Stomach (tissue), 9 donors: ENCODE results near the gene ANKRD40CL. TPM values are rescaled to one million over a fixed set of nuclear protein-coding genes. Genes with fewer than 3 reads are reported as not detected.
A peak's percentile ranks its signal among the peaks of the same experiment; 100 is the strongest.

ENCODE experiments used
- DNase-seq, 2 donors: peaks; one replicate each; pipeline versions ENCODE4 v3.0.0 to v3.0.0-alpha.2; 2013 to 2019
- H3K27ac ChIP-seq, 5 donors: fragments of 200-600 bp in 4 of 5; sonication (generic) in 4 of 5; one replicate each; pipeline ENCODE4 v1.5.1; 2013 to 2019; ENCODE audit warnings: mild to moderate bottlenecking in 1 of 5, moderate library complexity in 1 of 5
- H3K27me3 ChIP-seq, 3 donors: fragments of 200-600 bp; sonication (generic); one replicate each; pipeline ENCODE4 v1.5.1; 2017 to 2019; ENCODE audit warnings: mixed run types in 1 of 3
- H3K36me3 ChIP-seq, 4 donors: fragments of 200-600 bp; sonication (generic); 1 replicate in 3 of 4; 2 replicates in 1 of 4; pipeline ENCODE4 v1.5.1; 2016 to 2019
- H3K4me1 ChIP-seq, 4 donors: fragments of 200-600 bp; sonication (generic); one replicate each; pipeline ENCODE4 v1.5.1; 2016 to 2019
- H3K4me3 ChIP-seq, 4 donors: fragments of 200-600 bp; sonication (generic) in 3 of 4; one replicate each; pipeline ENCODE4 v1.5.1; 2016 to 2019; ENCODE audit warnings: mild to moderate bottlenecking in 1 of 4
- H3K9me3 ChIP-seq, 4 donors: fragments of 200-600 bp; sonication (generic); one replicate each; pipeline ENCODE4 v1.5.1; 2016 to 2019
- EP300 ChIP-seq: sonication (generic); formaldehyde crosslinking; IDR thresholded peaks from one replicate; pipeline ENCODE4 v1.6.1; 2017; ENCODE audit warnings: antibody characterized with exemption
- POLR2A ChIP-seq, 4 donors: fragments of 450-650 bp; IDR thresholded peaks; one replicate each; pipeline ENCODE4 v1.6.1; 2016; ENCODE audit warnings: antibody characterized with exemption in 4 of 4, control low read depth in 2 of 4, mild to moderate bottlenecking in 1 of 4, moderate library complexity in 1 of 4
- POLR2AphosphoS5 ChIP-seq, 3 donors: sonication (generic); formaldehyde crosslinking; IDR thresholded peaks; one replicate each; pipeline ENCODE4 v1.6.1; 2016; ENCODE audit warnings: antibody characterized with exemption in 3 of 3
- WGBS, 5 donors: extraction: QIAGEN DNeasy Blood & Tissue Kit in 3 of 5; methylation state at CpG; one replicate each; pipeline versions ENCODE4 v1.1.5 to v1.1.7; 2013 to 2018; 5-methylcytosine and 5-hydroxymethylcytosine counted together
- intact Hi-C: fragments of 100-400 bp; cut with DNase I; formaldehyde crosslinking; loops from one replicate; pipeline ENCODE4 v1.15.1; 2023; ENCODE audit warnings: low total_unique reads
- polyA plus RNA-seq, 3 donors: library from polyadenylated mRNA; stranded (reverse); fragments of 200-250 nt; gene quantifications; one replicate each; pipeline ENCODE4 v1.2.3, GENCODE V29; 2013
- total RNA-seq, 5 donors: library from RNA; depleted of rRNA; stranded (reverse); fragments of >200 nt; gene quantifications; one replicate each; pipeline versions ENCODE4 v1.1.0 to v1.2.3, GENCODE V29; 2014 to 2016
- TF ChIP-seq, protein P1 (sequence below), 7 experiments: fragments of 450-650 bp in 4 of 7; fragments of 200-600 bp in 3 of 7; sonication (generic) in 3 of 7; IDR thresholded peaks; one replicate each; pipeline ENCODE4 v1.5.1; 2016 to 2019; ENCODE audit warnings: antibody characterized with exemption in 7 of 7, control low read depth in 2 of 7, mild to moderate bottlenecking in 1 of 7
- donor health status: healthy with polysubstance abuse.
- donor health status: Bipolar disorder and iron deficiency.
- donor health status: healthy.

ANKRD40CL gene
- total and polyA plus RNA-seq, 8 donors = 0.40 to 19.4 (median 2.8) TPM; not detected in 3

DNA sequence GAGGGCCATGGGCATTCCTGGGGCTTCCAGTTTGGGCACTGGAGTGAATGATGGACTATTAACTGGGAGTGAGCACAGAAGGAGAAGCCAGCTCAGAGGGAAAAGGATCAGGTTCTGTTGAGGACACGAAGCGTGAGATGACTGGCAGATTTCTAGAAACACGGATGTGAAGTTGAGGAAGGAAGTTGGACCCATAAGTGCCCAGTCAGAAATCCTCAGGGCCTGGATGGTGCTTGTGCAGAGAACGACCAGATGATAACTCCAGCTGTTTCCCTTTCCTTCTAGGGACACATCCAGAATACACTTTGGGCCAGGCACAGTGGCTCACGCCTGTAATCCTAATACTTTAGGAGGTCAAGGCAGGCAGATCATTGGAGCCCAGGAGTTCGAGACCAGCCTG is 23.3 kb upstream of the ANKRD40CL start:
- no peaks in the 10 kb centered on the region for H3K9me3 ChIP-seq
- no peaks in the 10 kb centered on the region for H3K36me3 ChIP-seq
- H3K27ac ChIP-seq = no peak overlapping the region
- intact Hi-C loops = loop anchor here (5.0 kb wide), 1 partner anchor 42 kb away; no protein-coding TSS in a partner anchor
- TF ChIP-seq EP300 (no peak), POLR2AphosphoS5 (IDR thresholded peaks at IDR 0.05) (no peak), POLR2A (IDR thresholded peaks at IDR 0.05) (no peak)
- TF ChIP-seq, protein P1, sequence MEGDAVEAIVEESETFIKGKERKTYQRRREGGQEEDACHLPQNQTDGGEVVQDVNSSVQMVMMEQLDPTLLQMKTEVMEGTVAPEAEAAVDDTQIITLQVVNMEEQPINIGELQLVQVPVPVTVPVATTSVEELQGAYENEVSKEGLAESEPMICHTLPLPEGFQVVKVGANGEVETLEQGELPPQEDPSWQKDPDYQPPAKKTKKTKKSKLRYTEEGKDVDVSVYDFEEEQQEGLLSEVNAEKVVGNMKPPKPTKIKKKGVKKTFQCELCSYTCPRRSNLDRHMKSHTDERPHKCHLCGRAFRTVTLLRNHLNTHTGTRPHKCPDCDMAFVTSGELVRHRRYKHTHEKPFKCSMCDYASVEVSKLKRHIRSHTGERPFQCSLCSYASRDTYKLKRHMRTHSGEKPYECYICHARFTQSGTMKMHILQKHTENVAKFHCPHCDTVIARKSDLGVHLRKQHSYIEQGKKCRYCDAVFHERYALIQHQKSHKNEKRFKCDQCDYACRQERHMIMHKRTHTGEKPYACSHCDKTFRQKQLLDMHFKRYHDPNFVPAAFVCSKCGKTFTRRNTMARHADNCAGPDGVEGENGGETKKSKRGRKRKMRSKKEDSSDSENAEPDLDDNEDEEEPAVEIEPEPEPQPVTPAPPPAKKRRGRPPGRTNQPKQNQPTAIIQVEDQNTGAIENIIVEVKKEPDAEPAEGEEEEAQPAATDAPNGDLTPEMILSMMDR (IDR thresholded peaks at IDR 0.05) = no peak
- no peaks in the 10 kb centered on the region for H3K27me3 ChIP-seq
- WGBS, 5 donors = 65 to 80% (median 73%) methylated on average over 6 of the region's 6 CpGs
- DNase-seq = no peak
- H3K4me3 ChIP-seq = no peak overlapping the region
- H3K4me1 ChIP-seq = peaks cover 6 to 11% (median 6%) of the 10 kb centered on the region in 4 donors

DNA sequence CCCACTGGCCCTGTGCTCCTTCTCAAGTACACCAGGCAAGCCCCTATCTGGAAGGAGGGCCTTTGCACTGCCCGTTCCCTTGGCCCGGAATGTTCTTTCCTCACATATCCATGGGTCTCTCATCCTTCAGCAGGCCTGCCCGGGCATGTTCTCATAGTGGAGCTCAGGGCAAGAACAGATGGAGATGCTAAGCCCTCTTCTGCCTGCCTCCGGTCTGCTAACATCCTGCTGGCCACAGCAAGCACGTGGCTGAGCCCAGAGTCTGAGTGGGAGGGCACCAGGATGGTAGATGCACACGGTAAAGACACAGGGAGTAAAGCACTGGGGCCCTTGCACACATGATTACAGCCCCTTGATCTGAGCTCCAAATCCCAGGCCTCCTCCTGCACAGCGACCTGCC is 19.8 kb upstream of the ANKRD40CL start:
- Histone ChIP-seq H3K27me3 (no peaks in the 10 kb centered on the region), H3K27ac (no peak overlapping the region), H3K4me3 (no peak overlapping the region), H3K4me1 (peaks cover 8 to 24% (median 13%) of the 10 kb centered on the region in 4 donors), H3K9me3 (no peaks in the 10 kb centered on the region), H3K36me3 (no peaks in the 10 kb centered on the region)
- intact Hi-C loops = loop anchor here (5.0 to 10.0 kb wide), 2 partner anchors 55 to 168 kb away; no protein-coding TSS in a partner anchor
- 75 to 92% (median 83%) methylated on average over 7 of the region's 7 CpGs for WGBS, 5 donors
- TF ChIP-seq POLR2A (IDR thresholded peaks at IDR 0.05) = no peak
- TF ChIP-seq POLR2AphosphoS5 (IDR thresholded peaks at IDR 0.05) = no peak
- no peak for TF ChIP-seq EP300
- TF ChIP-seq, protein P1 (IDR thresholded peaks at IDR 0.05) = no peak
- DNase-seq = no peak

DNA sequence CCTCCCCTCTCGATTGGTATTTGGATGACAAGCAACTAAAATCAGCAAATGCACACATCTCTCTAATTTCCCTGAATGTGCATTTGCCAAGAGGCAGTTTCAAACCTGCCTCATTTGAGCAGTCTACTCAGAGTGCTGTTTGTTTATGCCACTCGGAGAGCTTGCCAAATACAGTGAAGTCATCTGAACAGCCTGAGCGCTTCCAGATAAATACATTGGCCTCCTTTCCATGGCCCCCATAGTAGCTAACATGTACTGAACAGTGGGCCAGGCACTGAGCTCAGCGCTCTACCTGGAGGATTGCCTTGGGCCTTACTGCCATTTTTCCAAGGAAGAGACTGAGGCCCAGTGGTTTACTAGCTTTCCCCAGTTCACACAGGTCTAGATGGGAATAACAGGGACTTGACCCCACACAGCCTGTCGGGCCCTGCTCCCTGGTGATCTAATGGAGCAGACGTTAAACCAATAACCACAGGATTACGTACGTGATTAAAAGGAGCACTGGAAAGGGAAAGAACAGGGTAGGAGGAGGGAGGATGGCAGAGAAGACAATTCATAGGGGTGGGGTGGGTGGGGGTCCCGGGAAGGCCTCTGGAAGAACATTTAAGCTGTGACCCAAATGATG is 18.7 kb upstream of the ANKRD40CL start:
- Histone ChIP-seq H3K36me3 (no peaks in the 10 kb centered on the region), H3K9me3 (no peaks in the 10 kb centered on the region), H3K27me3 (no peaks in the 10 kb centered on the region), H3K27ac (peak overlapping the region in 3 of 5 donors; percentile 26 to 56 (median 46)), H3K4me1 (peaks cover 8 to 29% (median 16%) of the 10 kb centered on the region in 4 donors), H3K4me3 (no peak overlapping the region)
- peak; percentile 29 to 87 for DNase-seq
- TF ChIP-seq POLR2AphosphoS5 (IDR thresholded peaks at IDR 0.05) (peak in 2 of 3 donors; percentile 14 to 26), POLR2A (IDR thresholded peaks at IDR 0.05) (no peak)
- WGBS, 5 donors = 46 to 57% (median 48%) methylated on average over 9 of the region's 9 CpGs
- intact Hi-C loops = loop anchor here (5.0 to 10.0 kb wide), 2 partner anchors 56 to 169 kb away; no protein-coding TSS in a partner anchor

DNA sequence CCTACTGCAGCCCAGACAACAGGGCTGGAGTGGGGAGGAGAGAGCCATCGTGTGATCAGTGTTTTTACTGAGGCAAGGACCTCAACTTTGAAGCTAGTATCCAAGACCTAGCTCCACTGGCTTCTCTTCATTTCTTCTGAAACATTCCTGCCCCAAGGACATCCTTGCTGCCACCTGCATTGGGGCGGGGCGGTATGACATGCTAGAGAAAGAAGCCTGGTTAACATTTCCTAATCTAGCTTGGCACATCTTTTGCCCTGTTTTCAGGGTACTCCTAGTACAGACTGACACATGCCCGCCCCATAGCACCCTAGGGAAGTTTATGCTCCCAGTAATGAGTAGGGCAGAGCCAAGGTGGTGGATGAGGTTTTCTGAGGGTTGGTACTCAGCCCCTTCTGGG is 17.8 kb upstream of the ANKRD40CL start:
- TF ChIP-seq, protein P1 (IDR thresholded peaks at IDR 0.05) = no peak
- TF ChIP-seq POLR2A (IDR thresholded peaks at IDR 0.05) = no peak
- TF ChIP-seq POLR2AphosphoS5 (IDR thresholded peaks at IDR 0.05) = no peak
- no peak for TF ChIP-seq EP300
- WGBS, 5 donors = 62 to 91% (median 84%) methylated on average over 4 of the region's 4 CpGs

DNA sequence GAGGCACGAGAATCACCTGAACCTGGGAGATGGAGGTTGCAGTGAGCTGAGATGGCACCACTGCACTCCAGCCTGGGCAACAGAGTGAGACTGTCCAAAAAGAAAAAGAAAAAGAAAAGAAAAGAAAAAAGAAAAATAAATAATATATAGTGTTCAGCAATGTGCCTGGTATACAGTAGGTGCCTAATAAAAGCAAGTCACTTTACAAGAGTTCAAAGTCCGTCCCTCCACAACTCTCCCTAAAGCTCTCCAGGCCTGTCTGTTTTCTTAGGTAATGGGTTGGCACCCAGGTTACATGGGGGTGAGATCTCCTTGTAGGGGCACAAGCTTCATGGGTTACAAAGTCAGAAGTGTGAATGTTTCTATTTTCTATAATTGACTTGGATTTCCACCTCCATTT is 16.6 kb upstream of the ANKRD40CL start:
- no peak for TF ChIP-seq EP300
- no peak for TF ChIP-seq POLR2A (IDR thresholded peaks at IDR 0.05)
- TF ChIP-seq, protein P1 (IDR thresholded peaks at IDR 0.05) = no peak
- no peak for TF ChIP-seq POLR2AphosphoS5 (IDR thresholded peaks at IDR 0.05)
- WGBS, 5 donors = 88 to 95% (median 89%) methylated on average over 2 of the region's 2 CpGs
- no peak for DNase-seq
- Histone ChIP-seq H3K27ac (no peak overlapping the region), H3K9me3 (no peaks in the 10 kb centered on the region), H3K36me3 (no peaks in the 10 kb centered on the region), H3K4me1 (peaks cover 8 to 31% (median 17%) of the 10 kb centered on the region in 4 donors), H3K27me3 (no peaks in the 10 kb centered on the region), H3K4me3 (no peak overlapping the region)
- intact Hi-C loops = loop anchor here (10.0 kb wide), 1 partner anchor 171 kb away; no protein-coding TSS in a partner anchor

More for the DNA sequence above, 17.8 kb upstream of the ANKRD40CL start:
- intact Hi-C loops = loop anchor here (5.0 to 10.0 kb wide), 2 partner anchors 57 to 170 kb away; no protein-coding TSS in a partner anchor
- Histone ChIP-seq H3K4me1 (peaks cover 8 to 31% (median 17%) of the 10 kb centered on the region in 4 donors), H3K36me3 (no peaks in the 10 kb centered on the region), H3K27me3 (no peaks in the 10 kb centered on the region), H3K9me3 (no peaks in the 10 kb centered on the region), H3K27ac (peak overlapping the region in 1 of 5 donors; percentile 56), H3K4me3 (no peak overlapping the region)
- DNase-seq = no peak
